ENCODE data around the gene KIF5C.

The KIF5C gene

DNA sequence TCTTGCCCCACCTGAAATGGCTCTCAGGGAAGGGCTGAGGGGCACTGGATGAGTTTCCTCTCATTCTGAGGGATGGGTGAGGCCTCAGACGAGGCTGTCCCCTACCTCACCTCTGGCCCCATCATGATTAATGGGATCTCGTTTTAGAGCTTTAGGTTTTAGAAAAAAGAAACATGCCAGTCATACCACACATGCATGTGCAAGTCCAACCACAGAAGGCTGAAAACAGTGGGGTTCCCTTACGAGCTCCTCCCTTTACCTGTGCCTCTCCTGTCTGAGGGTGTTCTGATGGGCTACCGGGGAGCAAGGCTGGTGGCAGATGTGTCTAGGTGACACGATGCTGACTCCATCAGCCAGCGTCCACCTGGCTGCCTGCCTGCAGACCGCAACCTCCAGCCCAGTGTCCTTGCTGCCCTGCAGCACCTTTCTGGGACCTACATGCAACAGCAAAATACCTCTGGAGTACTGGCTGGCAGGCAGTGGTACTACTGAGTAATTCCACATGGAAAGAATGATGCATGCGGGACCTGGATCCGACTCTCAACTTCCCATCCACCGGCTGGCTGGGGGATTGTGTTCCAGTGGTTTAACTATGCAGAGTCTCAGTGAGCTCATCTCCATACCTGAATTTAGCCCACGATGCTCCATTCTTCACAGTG is 154.4 kb downstream of the KIF5C start:
- TF ChIP-seq, protein P1, sequence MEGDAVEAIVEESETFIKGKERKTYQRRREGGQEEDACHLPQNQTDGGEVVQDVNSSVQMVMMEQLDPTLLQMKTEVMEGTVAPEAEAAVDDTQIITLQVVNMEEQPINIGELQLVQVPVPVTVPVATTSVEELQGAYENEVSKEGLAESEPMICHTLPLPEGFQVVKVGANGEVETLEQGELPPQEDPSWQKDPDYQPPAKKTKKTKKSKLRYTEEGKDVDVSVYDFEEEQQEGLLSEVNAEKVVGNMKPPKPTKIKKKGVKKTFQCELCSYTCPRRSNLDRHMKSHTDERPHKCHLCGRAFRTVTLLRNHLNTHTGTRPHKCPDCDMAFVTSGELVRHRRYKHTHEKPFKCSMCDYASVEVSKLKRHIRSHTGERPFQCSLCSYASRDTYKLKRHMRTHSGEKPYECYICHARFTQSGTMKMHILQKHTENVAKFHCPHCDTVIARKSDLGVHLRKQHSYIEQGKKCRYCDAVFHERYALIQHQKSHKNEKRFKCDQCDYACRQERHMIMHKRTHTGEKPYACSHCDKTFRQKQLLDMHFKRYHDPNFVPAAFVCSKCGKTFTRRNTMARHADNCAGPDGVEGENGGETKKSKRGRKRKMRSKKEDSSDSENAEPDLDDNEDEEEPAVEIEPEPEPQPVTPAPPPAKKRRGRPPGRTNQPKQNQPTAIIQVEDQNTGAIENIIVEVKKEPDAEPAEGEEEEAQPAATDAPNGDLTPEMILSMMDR (IDR thresholded peaks at IDR 0.05): no peak

DNA sequence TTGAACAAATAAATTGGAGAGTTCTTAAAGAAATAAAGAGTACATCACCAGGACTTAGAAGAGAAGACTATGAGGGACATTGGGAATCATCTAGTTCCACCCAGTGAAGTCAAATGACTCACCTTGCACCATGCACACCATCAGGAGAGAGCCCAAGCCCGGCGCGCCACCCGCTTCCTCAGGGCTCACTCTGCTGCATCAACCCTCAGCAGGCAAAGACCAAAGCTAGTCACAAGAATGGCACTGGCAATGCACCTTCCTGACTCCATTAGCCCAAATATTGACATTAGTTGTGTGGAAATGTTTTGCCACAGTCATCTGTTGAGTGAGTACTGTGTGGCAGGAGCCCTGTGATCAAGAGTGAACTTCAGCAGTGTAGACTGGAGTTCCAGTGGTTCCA is 156.4 kb downstream of the KIF5C start:
- TF ChIP-seq, protein P1 (IDR thresholded peaks at IDR 0.05): no peak

DNA sequence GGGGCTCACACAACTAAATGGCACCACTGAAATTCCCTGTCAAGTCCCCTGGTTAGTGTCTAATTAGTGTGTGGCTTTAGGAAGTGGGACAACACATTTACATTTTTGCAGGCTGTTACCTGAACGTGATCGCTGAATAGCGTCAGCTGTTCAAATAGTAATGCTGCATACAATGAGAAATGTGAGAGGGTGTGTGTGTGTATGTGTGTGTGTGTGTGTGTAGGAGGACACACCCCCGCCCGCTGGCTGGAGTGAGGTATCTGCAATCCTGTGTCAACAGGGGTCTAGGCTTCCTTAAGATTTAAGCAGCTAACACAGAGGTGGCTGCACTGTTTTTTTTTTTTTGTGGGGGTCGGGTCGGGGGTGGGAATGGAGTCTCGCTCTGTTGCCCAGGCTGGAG is 158.7 kb downstream of the KIF5C start:
- TF ChIP-seq, protein P1 (IDR thresholded peaks at IDR 0.05): no peak

DNA sequence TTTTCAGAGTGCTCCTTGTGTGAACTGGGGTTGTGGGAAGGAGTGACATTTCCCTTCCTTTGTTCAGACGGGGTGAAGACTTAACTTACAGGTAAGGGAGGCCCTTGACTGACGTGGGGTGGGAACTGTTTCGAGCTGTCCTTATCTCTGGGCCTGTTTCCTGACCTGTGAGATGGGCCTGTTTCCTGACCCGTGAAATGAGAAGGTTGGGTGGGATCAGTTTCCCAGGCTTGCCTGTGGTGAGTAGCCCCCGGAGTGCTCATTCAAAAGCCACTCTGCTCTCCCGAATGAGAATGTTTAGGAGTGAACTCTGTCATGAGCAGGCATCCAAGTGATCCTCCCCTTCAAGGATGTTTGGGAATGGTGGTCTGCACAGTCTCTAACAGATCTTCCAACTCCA is 159.4 kb downstream of the KIF5C start:
- TF ChIP-seq, protein P1 (IDR thresholded peaks at IDR 0.05): no peak

DNA sequence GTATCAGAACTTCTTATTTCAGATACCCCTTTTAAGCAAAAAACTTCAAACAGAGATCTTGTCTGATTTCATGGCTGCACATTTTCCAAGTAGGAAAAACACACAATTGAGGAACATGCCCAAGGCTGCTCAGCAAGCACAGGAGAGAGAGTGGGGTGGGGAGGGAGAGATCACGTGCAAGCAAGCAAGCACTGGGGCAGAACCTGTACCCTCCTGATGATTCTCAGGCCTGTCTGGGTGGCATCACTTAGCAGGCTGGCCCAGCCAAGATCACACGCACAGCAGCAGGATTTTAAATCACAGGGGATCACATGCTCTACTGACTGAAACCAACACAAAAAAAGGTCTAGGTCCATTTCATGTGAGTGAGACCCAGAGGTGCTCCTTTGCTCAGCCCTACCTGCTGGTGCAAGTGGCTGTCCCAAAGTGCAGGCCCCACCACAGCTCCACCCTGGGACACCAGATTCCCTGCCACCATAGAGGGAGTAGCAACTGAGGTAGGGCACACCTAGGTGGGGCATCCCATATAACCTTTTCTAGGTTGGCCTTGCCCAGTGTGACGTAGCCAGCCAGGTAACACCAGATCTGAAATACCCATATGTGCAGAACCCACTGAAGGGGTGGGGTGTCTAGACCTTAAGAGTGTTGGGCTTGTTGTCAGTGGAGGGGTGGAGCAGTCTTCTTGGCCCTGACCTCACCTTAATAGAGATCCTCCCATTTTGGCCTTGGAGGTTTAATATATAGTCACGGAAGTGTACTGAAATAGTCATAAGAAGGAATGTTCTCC is 161.7 kb downstream of the KIF5C start:
- TF ChIP-seq, protein P1 (IDR thresholded peaks at IDR 0.05): no peak

DNA sequence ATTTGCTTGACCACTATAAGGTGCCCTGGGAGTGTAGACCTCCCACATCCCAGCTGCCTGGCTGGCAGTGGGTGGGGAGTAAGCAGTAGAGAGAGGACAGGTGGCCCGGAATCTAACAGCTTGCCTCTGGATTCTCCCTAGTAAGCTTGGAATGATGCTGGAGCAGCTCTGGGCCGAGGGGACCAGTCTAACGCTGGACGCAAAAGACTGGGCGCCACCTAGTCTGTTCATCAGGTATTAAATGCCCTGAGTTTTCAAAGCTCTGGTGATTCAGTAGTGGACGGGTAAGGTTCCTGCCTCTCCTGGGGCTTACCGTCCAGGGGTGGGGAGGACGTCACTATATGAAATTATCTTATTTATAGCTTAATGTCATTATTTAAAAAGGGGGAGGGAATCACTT is 162.8 kb downstream of the KIF5C start:
- TF ChIP-seq, protein P1 (IDR thresholded peaks at IDR 0.05): no peak

DNA sequence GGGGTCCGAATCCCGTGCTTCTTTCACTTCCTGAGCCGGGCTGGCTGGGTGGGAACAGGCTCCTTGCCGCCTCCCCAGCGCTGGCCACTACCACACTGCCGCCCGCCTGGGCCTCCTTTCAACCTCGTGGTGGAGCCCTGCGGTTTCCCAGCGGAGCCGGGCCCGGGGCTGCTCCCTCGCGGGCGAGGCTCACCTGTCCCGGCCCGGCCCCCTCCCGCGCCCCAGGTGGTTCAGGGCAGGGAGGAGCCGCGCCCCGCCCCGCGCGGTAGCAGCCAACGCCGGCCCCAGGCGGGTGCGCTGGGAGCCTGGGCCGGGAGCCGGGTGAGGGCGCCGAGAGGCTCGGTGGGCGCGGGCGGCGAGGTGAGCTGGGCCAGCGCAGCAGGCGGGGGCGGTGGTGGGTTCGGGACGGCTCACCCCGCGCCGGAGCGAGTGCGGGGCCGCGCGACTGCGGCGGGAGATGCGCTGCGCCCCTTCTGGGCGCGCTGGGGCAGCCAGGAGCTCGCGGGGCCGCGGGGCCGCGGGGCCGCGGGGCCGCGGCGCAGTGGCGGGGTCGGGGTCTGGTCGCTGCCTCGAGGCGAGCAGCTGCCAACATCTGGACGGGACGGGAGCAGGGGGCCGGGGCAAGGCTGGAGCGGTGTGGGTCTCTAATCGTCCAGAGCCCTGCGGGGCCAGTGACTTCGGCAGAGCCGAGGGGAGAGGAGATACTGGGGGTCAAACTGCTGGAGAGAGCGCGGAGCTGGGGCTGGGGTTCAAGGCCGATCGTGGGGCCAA is 163.6 kb downstream of the KIF5C start, which contains the start of gene LYPD6B:
Gene LYPD6B (plus strand): TSS at position 258 of the 771 bp plus-strand sequence. CDS start 92,250 bp downstream, outside the sequence.
- TF ChIP-seq, protein P1 (IDR thresholded peaks at IDR 0.05): peak; percentile 39
